Neural progenitor cell (in vitro differentiated cells): ENCODE data around the gene SRSF12. TPM values are rescaled to one million over a fixed set of nuclear protein-coding genes. Genes with fewer than 3 reads are reported as not detected.
A peak's percentile ranks its signal among the peaks of the same experiment; 100 is the strongest.

Experiments
- DNase-seq: peaks from one replicate; pipeline ENCODE4 v3.0.0-alpha.2; 2016; ENCODE audit warnings: low spot score
- H2AFZ ChIP-seq: fragments of 200-600 bp; sonication (generic); replicated peaks from 2 replicates; pipeline ENCODE4 v1.6.1; 2016; ENCODE audit warnings: antibody characterized with exemption
- H3F3A ChIP-seq: fragments of 200-600 bp; sonication (generic); 2 replicates; pipeline ENCODE4 v1.6.1; 2016; ENCODE audit warnings: antibody characterized with exemption, low read depth
- H3K27ac ChIP-seq: fragments of 200-600 bp; sonication (generic); 2 replicates; pipeline ENCODE4 v1.5.1; 2016; ENCODE audit warnings: mild to moderate bottlenecking
- H3K27me3 ChIP-seq: fragments of 200-600 bp; sonication (generic); 2 replicates; pipeline ENCODE4 v1.6.1; 2016; ENCODE audit warnings: mild to moderate bottlenecking, moderate library complexity
- H3K36me3 ChIP-seq: fragments of 200-600 bp; sonication (generic); 2 replicates; pipeline ENCODE4 v1.5.1; 2016
- H3K4me1 ChIP-seq: fragments of 200-600 bp; sonication (generic); 2 replicates; pipeline ENCODE4 v1.6.1; 2016; ENCODE audit warnings: mixed run types
- H3K4me2 ChIP-seq: fragments of 200-600 bp; sonication (generic); 2 replicates; pipeline ENCODE4 v1.6.1; 2016
- H3K4me3 ChIP-seq: fragments of 200-600 bp; sonication (generic); 2 replicates; pipeline ENCODE4 v1.5.1; 2016
- H3K79me2 ChIP-seq: fragments of 200-600 bp; sonication (generic); 2 replicates; pipeline ENCODE4 v1.6.1; 2016; ENCODE audit warnings: low read depth
- H3K9ac ChIP-seq: fragments of 200-600 bp; sonication (generic); 2 replicates; pipeline ENCODE4 v1.6.1; 2016
- H3K9me3 ChIP-seq: fragments of 200-600 bp; sonication (generic); 2 replicates; pipeline ENCODE4 v1.5.1; 2016; ENCODE audit warnings: low read depth
- H4K20me1 ChIP-seq: fragments of 200-600 bp; sonication (generic); 2 replicates; pipeline ENCODE4 v1.6.1; 2016; ENCODE audit warnings: low read depth
- H3K27ac Mint-ChIP-seq: 3 replicates; pipeline ENCODE4 v1.8.0; 2021; ENCODE audit warnings: mixed read lengths
- H3K27me3 Mint-ChIP-seq: 2 replicates; pipeline ENCODE4 v1.8.0; 2022; ENCODE audit warnings: low read depth, mild to moderate bottlenecking, inconsistent platforms, moderate library complexity, mixed read lengths; ENCODE audit not compliant: insufficient read depth
- H3K36me3 Mint-ChIP-seq: 3 replicates; pipeline ENCODE4 v1.8.0; 2021; ENCODE audit warnings: mixed read lengths
- H3K4me1 Mint-ChIP-seq: 3 replicates; pipeline ENCODE4 v1.8.0; 2021; ENCODE audit warnings: mixed read lengths
- H3K4me3 Mint-ChIP-seq: 3 replicates; pipeline ENCODE4 v1.8.0; 2021; ENCODE audit warnings: mild to moderate bottlenecking, moderate library complexity, mixed read lengths
- H3K9me3 Mint-ChIP-seq: 3 replicates; pipeline ENCODE4 v1.8.0; 2020; ENCODE audit warnings: mixed read lengths
- EZH2 ChIP-seq: fragments of 200-600 bp; sonication (generic); IDR thresholded peaks from 2 replicates; pipeline ENCODE4 v1.6.1; 2017; ENCODE audit warnings: antibody characterized with exemption, mild to moderate bottlenecking, moderate library complexity
- EZH2phosphoT487 ChIP-seq: fragments of 200-600 bp; sonication (generic); IDR thresholded peaks from 2 replicates; pipeline ENCODE4 v1.6.1; 2017; ENCODE audit warnings: antibody characterized with exemption
- total RNA-seq: library from RNA; depleted of rRNA; stranded (reverse); fragments of >200 nt; gene quantifications from 2 replicates; pipeline ENCODE4 v1.2.3, GENCODE V29; 2015; ENCODE audit warnings: low replicate concordance
- TF ChIP-seq, protein P1 (sequence below): fragments of 200-600 bp; sonication (generic); IDR thresholded peaks from 2 replicates; pipeline ENCODE4 v1.5.1; 2017; ENCODE audit warnings: antibody characterized with exemption, mild to moderate bottlenecking

The SRSF12 gene
- total RNA-seq, 1 donor from 2014 or later = 23.2 TPM

DNA sequence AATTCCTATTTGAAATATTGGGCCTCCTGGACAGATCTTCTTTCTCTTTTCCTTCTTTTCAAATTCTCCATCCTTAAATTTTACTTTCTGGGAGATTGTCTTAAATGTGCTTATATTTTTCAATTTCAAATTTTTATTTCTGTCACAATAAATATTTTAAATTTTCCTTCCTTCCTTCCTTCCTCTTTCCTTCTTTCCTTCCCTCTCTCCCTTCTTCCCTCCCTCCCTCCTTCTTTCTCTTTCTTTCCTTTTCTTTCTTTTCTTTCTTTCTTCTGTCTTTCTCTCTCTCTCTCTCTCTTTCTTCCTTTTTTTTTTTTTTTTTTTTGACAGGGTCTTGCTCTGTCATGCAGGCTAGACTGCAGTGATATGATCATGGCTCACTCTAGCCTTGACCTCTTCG lies 54.0 kb downstream of the SRSF12 start:
- TF ChIP-seq EZH2phosphoT487 = no peak
- no peak for TF ChIP-seq EZH2
- TF ChIP-seq, protein P1, sequence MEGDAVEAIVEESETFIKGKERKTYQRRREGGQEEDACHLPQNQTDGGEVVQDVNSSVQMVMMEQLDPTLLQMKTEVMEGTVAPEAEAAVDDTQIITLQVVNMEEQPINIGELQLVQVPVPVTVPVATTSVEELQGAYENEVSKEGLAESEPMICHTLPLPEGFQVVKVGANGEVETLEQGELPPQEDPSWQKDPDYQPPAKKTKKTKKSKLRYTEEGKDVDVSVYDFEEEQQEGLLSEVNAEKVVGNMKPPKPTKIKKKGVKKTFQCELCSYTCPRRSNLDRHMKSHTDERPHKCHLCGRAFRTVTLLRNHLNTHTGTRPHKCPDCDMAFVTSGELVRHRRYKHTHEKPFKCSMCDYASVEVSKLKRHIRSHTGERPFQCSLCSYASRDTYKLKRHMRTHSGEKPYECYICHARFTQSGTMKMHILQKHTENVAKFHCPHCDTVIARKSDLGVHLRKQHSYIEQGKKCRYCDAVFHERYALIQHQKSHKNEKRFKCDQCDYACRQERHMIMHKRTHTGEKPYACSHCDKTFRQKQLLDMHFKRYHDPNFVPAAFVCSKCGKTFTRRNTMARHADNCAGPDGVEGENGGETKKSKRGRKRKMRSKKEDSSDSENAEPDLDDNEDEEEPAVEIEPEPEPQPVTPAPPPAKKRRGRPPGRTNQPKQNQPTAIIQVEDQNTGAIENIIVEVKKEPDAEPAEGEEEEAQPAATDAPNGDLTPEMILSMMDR = no peak
- H3K4me1 Mint-ChIP-seq = peaks cover 9% of the 10 kb centered on the region
- H3K9me3 Mint-ChIP-seq = no peaks in the 10 kb centered on the region
- Histone ChIP-seq H3K4me2 (no peak overlapping the region), H3K9ac (no peak overlapping the region), H2AFZ (no peak overlapping the region), H3K27me3 (no peaks in the 10 kb centered on the region), H3K9me3 (no peaks in the 10 kb centered on the region), H3F3A (peaks cover 13% of the 10 kb centered on the region), H3K4me3 (no peak overlapping the region), H4K20me1 (no peaks in the 10 kb centered on the region), H3K36me3 (no peaks in the 10 kb centered on the region), H3K27ac (no peak overlapping the region), H3K4me1 (peaks cover 11% of the 10 kb centered on the region), H3K79me2 (no peaks in the 10 kb centered on the region)
- DNase-seq = no peak
- H3K27ac Mint-ChIP-seq = no peak overlapping the region
- H3K36me3 Mint-ChIP-seq = no peaks in the 10 kb centered on the region
- H3K27me3 Mint-ChIP-seq = peaks cover 4% of the 10 kb centered on the region
- H3K4me3 Mint-ChIP-seq = no peak overlapping the region

DNA sequence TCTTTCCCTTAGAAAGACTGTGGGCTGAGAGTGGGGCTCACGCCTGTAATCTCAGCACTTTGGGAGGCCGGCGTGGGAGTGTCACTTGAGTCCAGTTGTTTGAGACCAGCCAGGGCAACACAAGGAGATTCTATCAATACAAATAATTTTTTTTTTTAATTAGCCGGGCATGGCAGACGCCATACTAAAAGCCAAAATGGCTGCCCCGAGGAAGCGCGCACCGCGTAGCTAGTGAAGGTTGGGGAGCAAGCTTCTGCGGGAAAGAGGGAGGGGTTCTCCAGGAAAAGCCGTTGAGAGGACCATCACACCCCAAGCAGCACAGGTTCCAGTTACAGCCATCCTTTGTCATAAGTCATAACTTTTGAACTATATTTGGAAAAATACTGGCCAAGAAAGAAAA lies 58.6 kb downstream of the SRSF12 start:
- H3K4me2 ChIP-seq = no peak overlapping the region
- Mint-ChIP-seq H3K27me3 (no peaks in the 10 kb centered on the region), H3K9me3 (no peaks in the 10 kb centered on the region), H3K4me3 (no peak overlapping the region), H3K36me3 (no peaks in the 10 kb centered on the region), H3K27ac (no peak overlapping the region), H3K4me1 (peaks cover 5% of the 10 kb centered on the region)
- peak overlapping the region; percentile 72 for H2AFZ ChIP-seq
- no peak overlapping the region for H3K4me3 ChIP-seq
- TF ChIP-seq EZH2 (no peak), EZH2phosphoT487 (no peak)
- TF ChIP-seq, protein P1 = no peak
- no peaks in the 10 kb centered on the region for H3K36me3 ChIP-seq
- no peaks in the 10 kb centered on the region for H4K20me1 ChIP-seq
- no peak for DNase-seq
- H3K27ac ChIP-seq = no peak overlapping the region
- H3K27me3 ChIP-seq = no peaks in the 10 kb centered on the region
- H3K9ac ChIP-seq = no peak overlapping the region
- H3F3A ChIP-seq = no peaks in the 10 kb centered on the region
- no peaks in the 10 kb centered on the region for H3K9me3 ChIP-seq
- H3K4me1 ChIP-seq = no peaks in the 10 kb centered on the region
- H3K79me2 ChIP-seq = no peaks in the 10 kb centered on the region

DNA sequence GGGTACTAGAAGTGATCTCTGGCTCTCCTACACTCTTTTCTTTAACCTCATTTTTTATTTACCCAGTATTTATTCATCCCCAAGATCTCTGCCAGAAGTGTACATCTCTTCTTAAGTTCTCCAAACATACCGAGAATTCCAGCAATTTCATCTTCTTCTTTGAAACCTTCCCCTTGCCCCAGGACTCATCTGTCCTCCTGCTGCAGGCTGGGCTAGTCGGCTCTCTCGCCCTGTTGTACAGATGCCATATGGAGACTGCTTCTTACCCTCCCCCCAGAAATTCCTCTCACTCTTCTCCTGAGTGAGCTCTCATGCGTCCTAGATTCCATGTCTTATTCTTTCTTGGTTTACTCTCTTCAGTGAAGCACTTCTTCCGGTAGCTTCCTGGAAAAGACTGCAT lies 59.2 kb downstream of the SRSF12 start:
- no peak overlapping the region for H3K27ac ChIP-seq

More for the DNA sequence above, 59.2 kb downstream of the SRSF12 start:
- Histone ChIP-seq H3K4me2 (no peak overlapping the region), H4K20me1 (no peaks in the 10 kb centered on the region), H3K4me1 (no peaks in the 10 kb centered on the region), H3K79me2 (no peaks in the 10 kb centered on the region), H3K9me3 (no peaks in the 10 kb centered on the region), H3F3A (no peaks in the 10 kb centered on the region), H3K4me3 (no peak overlapping the region), H3K27me3 (no peaks in the 10 kb centered on the region), H3K9ac (no peak overlapping the region), H2AFZ (peak overlapping the region; percentile 72), H3K36me3 (no peaks in the 10 kb centered on the region)
- no peaks in the 10 kb centered on the region for H3K9me3 Mint-ChIP-seq
- H3K27me3 Mint-ChIP-seq = no peaks in the 10 kb centered on the region
- H3K27ac Mint-ChIP-seq = no peak overlapping the region
- DNase-seq = no peak
- H3K36me3 Mint-ChIP-seq = no peaks in the 10 kb centered on the region
- no peak for TF ChIP-seq EZH2phosphoT487
- TF ChIP-seq, protein P1 = no peak
- TF ChIP-seq EZH2 = no peak
- peaks cover 5% of the 10 kb centered on the region for H3K4me1 Mint-ChIP-seq
- H3K4me3 Mint-ChIP-seq = no peak overlapping the region
